Mucosa of descending colon (tissue), 3 donors: ENCODE results near the gene CORO7. TPM values are rescaled to one million over a fixed set of nuclear protein-coding genes. Genes with fewer than 3 reads are reported as not detected.

Experiments used
- ATAC-seq: fragments of 200-7000 bp; cut with Tn5 transposase; one replicate; pipeline ENCODE4 v1.9.1; 2020; ENCODE audit warnings: mild to moderate bottlenecking, moderate library complexity
- DNase-seq, 3 donors: peaks; one replicate each; pipeline ENCODE4 v3.0.0-alpha.2; 2020
- H3K36me3 ChIP-seq: fragments of 200-600 bp; one replicate; pipeline ENCODE4 v1.8.0; 2021; ENCODE audit warnings: low read depth, mild to moderate bottlenecking
- H3K4me1 ChIP-seq: fragments of 200-600 bp; one replicate; pipeline ENCODE4 v1.8.0; 2021; ENCODE audit warnings: low read depth, mild to moderate bottlenecking
- H3K4me3 ChIP-seq: fragments of 200-600 bp; one replicate; pipeline ENCODE4 v1.8.0; 2021; ENCODE audit warnings: mild to moderate bottlenecking
- H3K9me3 ChIP-seq: fragments of 200-600 bp; one replicate; pipeline ENCODE4 v1.8.0; 2021; ENCODE audit warnings: mild to moderate bottlenecking
- intact Hi-C, 2 donors: fragments of 100-400 bp; cut with DNase I in 1 of 2; cut with micrococcal nuclease in 1 of 2; formaldehyde crosslinking; loops; one replicate each; pipeline versions ENCODE4 v1.11.0 to v1.11.1; 2022; cut with DNase I, micrococcal nuclease
- total RNA-seq, 3 donors: library from RNA; stranded (reverse); fragmentation: NEBNext Ultra II Directional in 2 of 3; extraction: Animal tissue kit (Norgen Biotek cat#: 25700) in 2 of 3; gene quantifications; one replicate each; pipeline versions ENCODE4 v1.2.1 to v1.2.4, GENCODE V29; 2021 to 2023
- TF ChIP-seq, protein P1 (sequence below): fragments of 200-600 bp; IDR thresholded peaks from one replicate; pipeline ENCODE4 v1.8.0; 2022; ENCODE audit warnings: antibody characterized with exemption, mild to moderate bottlenecking
- donor health status: DM: no; HTN: no; CAD: no; lungs with moderate emphysema.
- donor health status: DM: no; HTN: no; CAD: no.
- donor health status: DM: no; HTN: yes; CAD: no.

The CORO7 gene
- total RNA-seq, 3 donors from 2014 or later, result 40.0 to 61.2 (median 49.1) TPM

DNA sequence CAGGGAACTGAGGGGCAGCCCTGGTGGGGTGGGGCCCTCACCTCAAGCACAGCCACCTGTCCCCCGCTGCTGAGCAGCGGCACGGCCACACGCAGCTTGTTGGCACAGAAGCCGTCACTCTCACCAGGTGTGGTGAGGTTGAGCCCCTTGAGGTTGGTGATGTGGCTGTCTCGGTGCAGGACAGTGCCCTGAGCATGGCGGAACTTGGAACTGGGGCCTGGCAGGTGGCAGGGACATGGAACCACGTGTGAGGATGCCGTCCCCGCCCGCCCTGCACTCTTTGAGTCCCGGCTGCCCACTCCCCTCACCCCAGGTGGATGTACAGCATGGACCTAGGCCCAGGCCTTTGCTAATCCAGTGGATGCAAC lies 54.5 kb downstream of the CORO7 start:
- no peaks in the 10 kb centered on the region for H3K4me1 ChIP-seq
- no peak overlapping the region for H3K4me3 ChIP-seq
- no peak for DNase-seq
- intact Hi-C loops, result no loop called here
- H3K9me3 ChIP-seq, result no peaks in the 10 kb centered on the region
- TF ChIP-seq, protein P1, sequence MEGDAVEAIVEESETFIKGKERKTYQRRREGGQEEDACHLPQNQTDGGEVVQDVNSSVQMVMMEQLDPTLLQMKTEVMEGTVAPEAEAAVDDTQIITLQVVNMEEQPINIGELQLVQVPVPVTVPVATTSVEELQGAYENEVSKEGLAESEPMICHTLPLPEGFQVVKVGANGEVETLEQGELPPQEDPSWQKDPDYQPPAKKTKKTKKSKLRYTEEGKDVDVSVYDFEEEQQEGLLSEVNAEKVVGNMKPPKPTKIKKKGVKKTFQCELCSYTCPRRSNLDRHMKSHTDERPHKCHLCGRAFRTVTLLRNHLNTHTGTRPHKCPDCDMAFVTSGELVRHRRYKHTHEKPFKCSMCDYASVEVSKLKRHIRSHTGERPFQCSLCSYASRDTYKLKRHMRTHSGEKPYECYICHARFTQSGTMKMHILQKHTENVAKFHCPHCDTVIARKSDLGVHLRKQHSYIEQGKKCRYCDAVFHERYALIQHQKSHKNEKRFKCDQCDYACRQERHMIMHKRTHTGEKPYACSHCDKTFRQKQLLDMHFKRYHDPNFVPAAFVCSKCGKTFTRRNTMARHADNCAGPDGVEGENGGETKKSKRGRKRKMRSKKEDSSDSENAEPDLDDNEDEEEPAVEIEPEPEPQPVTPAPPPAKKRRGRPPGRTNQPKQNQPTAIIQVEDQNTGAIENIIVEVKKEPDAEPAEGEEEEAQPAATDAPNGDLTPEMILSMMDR, result no peak
- H3K36me3 ChIP-seq, result peaks cover 3% of the 10 kb centered on the region
- ATAC-seq, result no peak

DNA sequence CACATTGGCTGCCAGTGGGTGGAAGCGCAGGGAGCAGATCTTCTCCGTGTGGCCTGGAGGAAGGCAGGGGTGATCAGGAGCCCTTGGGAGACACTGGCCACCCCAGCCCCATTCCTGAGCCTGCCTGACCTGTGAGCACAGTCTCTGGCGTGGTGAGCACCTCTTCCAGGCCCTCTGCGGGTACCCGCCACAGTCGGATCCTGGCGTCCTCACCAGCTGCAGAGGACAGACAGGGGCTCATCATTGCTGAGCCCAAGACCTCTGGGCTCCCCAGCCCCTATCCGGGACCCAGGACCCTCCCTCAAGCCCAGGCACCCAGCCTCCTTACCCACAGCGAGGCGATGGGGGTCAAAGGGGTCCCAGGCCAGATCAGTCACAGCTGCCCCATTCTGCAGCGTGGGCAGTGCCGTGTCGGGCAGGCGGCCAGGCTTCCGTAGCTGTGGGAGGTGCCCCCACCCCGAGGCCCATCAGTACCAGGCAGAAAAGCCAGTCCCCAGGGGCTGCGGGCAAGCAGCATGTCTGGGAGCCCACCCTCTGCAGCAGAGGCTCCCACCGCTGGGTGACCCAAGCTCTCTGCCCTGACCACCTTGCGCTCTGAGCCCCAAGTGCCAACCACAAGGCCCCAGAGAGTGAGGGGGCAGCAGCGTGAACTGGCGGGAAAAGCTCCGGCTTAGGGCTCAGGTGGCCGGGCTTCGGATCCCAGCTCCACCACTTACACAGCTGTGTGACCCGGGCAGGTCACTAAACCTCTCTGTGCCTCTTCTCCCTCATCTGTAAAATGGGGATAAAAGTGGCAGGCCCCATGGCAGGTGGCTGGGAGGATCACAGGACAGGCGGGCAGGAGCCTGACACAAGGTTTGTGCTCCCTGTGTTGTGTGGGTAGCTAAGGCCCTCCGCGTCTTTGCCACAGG lies 55.1 kb downstream of the CORO7 start:
- intact Hi-C loops, result no loop called here
- Histone ChIP-seq H3K4me1 (no peaks in the 10 kb centered on the region), H3K4me3 (no peak overlapping the region), H3K36me3 (peaks cover 3% of the 10 kb centered on the region), H3K9me3 (no peaks in the 10 kb centered on the region)
- no peak for ATAC-seq
- TF ChIP-seq, protein P1, result no peak
- no peak for DNase-seq

DNA sequence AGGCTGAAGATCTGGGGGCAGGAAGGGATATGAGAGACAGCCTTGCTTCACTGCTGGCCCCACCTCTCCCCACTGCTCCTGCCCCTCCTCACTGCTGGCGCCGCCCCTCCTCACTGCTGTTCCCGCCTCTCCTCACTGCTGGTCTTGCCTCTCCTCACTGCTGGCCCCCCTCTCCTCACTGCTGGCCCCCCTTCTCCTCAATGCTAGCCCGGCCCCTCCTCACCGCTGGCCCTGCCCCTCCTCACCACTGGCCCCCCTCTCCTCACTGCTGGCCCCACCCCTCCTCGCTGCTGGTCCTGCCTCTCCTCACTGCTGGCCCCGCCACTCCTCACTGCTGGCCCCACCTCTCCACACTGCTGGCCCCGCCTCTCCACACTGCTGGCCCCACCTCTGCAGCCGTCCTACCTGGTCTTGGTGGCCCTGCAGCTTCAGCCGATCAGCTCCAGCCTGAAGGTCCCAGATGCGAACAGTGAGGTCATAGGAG lies 55.8 kb downstream of the CORO7 start:
- peak; percentile 45 for ATAC-seq
- Histone ChIP-seq H3K9me3 (no peaks in the 10 kb centered on the region), H3K4me1 (no peaks in the 10 kb centered on the region), H3K36me3 (peaks cover 3% of the 10 kb centered on the region), H3K4me3 (no peak overlapping the region)
- intact Hi-C loops, result no loop called here
- DNase-seq, result no peak
- TF ChIP-seq, protein P1, result no peak

DNA sequence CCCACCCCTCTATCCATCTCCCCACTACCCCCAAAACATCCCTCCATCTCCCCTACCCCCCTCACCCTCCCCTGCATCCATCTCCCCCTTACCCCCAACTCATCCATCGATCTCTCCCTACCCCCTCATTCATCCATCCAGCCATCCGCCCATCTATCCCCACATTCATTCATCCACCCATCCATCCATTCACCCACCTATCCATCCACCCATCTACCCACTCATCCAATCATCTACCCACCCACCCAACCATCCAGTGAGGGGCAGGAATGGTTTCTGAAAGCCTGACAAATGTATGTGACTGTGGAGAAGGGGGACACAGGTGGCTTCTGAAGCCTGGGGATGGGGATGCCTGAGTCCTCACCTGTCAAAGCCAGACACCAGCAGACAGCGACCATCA lies 56.5 kb downstream of the CORO7 start:
- no peak overlapping the region for H3K4me3 ChIP-seq
- peaks cover 3% of the 10 kb centered on the region for H3K36me3 ChIP-seq
- no peaks in the 10 kb centered on the region for H3K9me3 ChIP-seq
- TF ChIP-seq, protein P1, result no peak
- intact Hi-C loops, result loop anchor here (5.0 kb wide), 1 partner anchor 42 kb away; no protein-coding TSS in a partner anchor
- ATAC-seq (no peak), DNase-seq (no peak)
- H3K4me1 ChIP-seq, result no peaks in the 10 kb centered on the region

DNA sequence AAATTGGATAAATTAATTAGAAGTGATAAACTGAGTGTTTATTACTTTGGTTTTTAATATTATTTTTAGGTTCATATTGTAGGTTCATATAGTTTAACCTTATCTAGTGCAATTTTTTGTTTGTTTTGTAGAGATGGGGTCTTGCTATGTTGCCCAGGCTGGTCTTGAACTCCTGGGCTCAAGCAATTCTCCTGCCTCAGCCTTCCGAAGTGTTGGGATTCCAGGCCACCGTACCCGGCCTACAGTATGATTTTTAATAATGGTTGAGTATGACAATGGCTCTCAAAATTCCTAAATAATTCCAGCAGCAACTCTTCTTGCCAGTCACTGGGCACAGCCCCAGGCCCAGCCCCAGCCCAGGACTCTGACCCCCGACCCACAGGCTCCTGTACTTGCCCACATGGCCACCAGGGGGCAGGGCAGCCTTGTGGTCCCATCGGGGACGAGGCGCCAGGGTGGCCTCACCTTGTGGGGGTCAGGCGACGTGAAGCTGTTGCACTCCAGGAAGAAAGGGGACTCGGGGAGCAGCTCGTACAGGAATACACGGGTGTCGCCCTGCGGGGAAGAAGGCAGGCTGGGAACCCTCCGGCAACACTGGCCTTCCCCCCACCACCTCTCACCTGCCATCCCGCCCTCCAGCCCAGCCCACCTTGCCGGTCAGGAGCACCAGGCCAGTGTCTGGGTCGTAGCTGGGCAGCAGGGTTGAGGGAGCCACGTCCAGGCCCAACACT lies 57.4 kb downstream of the CORO7 start:
- Histone ChIP-seq H3K4me1 (no peaks in the 10 kb centered on the region), H3K36me3 (peaks cover 3% of the 10 kb centered on the region), H3K4me3 (no peak overlapping the region), H3K9me3 (no peaks in the 10 kb centered on the region)
- intact Hi-C loops, result loop anchor here (5.0 kb wide), 1 partner anchor 43 kb away; no protein-coding TSS in a partner anchor
- TF ChIP-seq, protein P1, result peak; percentile 85
- DNase-seq (peak; percentile 66 to 73 (median 71)), ATAC-seq (peak; percentile 68)
